ENCODE data around the gene ATG5. TPM values are rescaled to one million over a fixed set of nuclear protein-coding genes. Genes with fewer than 3 reads are reported as not detected.
"Not testable (repeated sequence)": the region's sequence is repeated elsewhere in the genome, so short reads cannot be mapped to it uniquely, and the experiment has no call there.

The ATG5 gene
- polyA plus RNA-seq, 4 donors = 43.4 to 56.4 (median 45.8) TPM

DNA sequence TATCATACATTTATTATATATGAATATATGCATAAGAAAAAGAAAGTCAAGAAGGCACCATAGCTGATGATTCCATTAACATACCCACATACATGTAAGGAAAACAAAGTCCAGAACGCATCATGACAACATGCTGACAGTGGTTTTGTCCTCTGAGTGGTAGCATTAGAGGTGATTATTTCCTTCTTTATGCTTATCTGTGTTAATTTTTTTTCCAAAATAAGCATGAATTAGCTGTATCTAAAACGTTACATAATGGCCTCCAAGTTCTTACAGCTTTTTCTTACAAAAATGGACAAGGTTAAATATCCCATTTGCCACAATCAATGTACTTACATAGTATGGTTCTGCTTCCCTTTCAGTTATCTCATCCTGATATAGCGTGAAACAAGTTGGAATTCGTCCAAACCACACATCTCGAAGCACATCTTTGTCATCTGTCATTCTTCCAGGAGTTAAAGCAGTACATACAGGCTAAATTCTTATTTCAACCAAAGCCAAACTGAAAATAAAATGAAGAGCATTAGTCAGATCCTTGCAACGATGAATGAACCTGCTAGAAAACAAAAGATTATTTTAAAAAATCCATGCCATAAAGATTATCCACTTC is 9.7 kb downstream of the ATG5 start:
- no peak for DNase-seq (ENCODE audit: low read depth in 4 of 4, low spot score in 2 of 4)

- no peak for DNase-seq (ENCODE audit: low read depth in 4 of 4, low spot score in 2 of 4)
Observed at GRCh38 chr6:106309766-106310373, 15.7 kb downstream of the ATG5 start.

GRCh38 chr6:106308985-106309384 is 16.6 kb downstream of the ATG5 start:
- DNase-seq (ENCODE audit: low read depth in 4 of 4, low spot score in 2 of 4) = no peak

GRCh38 chr6:106305740-106306139 is 19.8 kb downstream of the ATG5 start:
- no peak for DNase-seq (ENCODE audit: low read depth in 4 of 4, low spot score in 2 of 4)

GRCh38 chr6:106300944-106301343 is 24.6 kb downstream of the ATG5 start:
- DNase-seq (ENCODE audit: low read depth in 4 of 4, low spot score in 2 of 4) = peak in 1 of 4 donors; percentile 12

DNA sequence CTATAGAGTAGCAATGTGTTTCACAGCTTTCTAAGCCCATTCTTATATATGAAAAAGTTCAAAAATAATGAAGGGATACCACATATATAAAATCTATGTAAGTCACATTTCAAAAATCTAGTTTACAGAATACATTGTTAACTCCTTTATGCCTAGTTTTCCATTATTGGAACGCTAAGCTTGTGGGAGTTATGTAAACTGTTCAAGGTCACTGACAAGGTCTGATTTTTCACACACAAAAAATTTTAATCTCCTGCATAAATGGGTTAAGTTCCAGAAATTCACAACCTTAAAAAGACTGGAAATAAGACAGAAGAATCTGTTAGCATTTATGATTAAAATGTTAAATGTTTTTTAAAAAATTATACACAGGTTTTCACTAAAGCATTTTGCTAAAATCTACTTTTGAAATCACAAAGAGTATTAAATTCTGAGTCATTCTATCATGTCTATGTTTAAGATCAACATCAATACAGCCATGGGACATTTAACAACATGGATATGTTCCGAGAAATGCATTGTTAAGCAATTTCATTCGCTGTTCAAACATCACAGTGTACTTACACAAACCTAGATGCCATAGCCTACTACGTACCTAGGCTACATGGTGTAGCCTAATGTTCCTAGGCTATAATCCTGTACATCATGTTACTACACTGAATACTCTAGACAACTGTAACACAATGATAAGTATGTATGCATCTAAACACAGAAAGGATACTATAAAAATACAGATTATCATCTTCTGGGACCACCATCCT is 25.4 kb downstream of the ATG5 start:
- DNase-seq (ENCODE audit: low read depth in 4 of 4, low spot score in 2 of 4) = no peak

DNA sequence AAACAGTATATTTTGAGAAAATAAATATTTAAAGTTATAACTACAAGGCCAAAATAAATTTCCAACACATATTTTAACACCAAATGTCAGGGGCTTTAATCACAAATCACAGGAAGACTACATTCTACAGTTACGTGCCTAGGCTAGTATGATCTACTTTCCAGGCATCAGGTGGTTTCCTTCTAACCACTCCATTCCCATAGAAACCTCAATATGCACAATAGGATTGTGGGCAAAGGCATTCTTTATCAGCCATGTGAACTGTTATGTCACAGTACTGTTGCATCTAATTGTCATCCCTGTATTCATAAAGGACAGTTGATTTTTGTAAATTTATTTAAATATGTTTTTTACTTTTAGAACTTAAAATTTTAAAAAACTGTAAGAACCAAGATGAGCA is 32.4 kb downstream of the ATG5 start:
- no peak for DNase-seq (ENCODE audit: low read depth in 4 of 4, low spot score in 2 of 4)

DNA sequence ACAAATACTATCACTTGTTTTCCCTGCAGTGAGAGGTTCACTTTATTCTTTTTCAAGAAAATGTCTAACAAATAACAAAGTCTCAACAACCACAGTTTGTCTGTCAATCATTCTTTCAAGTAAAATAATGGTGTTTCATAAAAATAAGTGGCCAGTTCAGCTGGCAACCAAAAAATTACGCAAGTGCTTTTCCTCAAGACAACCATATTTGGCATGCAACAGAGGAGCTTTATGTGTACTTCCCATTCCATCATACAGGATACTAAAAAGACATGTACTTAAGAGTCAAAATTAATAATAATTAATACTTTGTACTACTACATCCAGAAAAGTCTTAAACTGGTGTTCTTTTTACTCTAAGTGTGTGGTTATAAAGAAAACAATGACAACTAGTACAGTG is 34.6 kb downstream of the ATG5 start:
- DNase-seq (ENCODE audit: low read depth in 4 of 4, low spot score in 2 of 4) = no peak

- DNase-seq (ENCODE audit: low read depth in 4 of 4, low spot score in 2 of 4) = no peak
Observed at GRCh38 chr6:106290032-106290431, 35.5 kb downstream of the ATG5 start.

DNA sequence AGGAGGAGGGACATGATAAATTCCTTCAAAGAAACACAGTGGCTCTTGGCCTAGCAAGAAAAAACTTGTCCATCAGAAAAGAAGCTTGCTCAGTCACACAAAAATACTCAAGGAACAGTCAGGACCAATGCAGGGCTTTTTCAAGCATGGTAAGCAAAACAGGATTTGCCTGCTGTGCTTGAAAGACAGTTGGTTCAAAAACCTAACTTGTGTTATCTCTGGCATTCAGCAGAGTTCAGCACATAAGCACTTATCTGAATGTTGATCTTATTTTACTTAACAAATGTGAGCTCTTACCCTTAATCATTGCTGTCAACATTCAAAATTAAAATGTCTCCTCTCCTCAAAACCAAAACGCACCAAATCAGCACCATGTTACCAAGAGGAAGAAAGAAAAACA is 38.3 kb downstream of the ATG5 start:
- no peak for DNase-seq (ENCODE audit: low read depth in 4 of 4, low spot score in 2 of 4)

DNA sequence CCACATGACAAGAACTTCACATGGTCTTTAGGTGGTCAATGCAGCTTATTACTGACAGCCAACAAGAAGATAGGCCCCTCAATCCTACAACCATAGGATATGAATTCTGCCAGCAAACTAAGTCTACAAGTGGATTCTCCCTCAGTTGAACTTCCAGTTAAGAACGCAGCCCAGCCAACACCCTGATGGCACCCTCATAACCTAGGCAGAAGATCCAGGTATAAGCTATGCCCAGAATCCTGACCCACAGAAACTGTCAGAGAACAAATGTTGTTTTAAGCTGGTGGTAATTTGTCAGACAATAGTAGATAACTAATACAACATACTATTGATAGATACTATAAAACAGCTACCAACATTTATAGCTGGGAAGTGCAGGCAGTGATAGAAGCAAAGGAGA is 38.8 kb downstream of the ATG5 start:
- no peak for DNase-seq (ENCODE audit: low read depth in 4 of 4, low spot score in 2 of 4)

GRCh38 chr6:106283481-106283880 is 42.1 kb downstream of the ATG5 start:
- DNase-seq (ENCODE audit: low read depth in 4 of 4, low spot score in 2 of 4) = no peak

DNA sequence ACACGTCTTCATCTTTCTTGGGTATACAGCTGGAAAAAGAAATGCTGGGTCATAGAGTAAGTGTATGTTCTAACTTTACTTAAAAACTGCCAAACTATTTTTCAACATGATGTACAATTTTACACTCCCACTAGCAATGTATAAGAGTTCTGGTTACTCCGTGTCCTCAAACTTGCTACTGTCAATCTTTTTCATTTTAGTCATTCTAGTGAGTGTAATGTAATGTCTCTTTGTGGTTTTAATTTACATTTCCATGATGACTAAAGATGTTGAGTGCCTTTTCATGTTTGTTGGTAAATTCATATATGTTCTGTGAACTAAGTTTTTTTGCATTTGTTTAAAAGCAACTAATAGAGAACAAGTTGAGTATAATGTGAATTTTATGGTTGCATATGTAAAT is 43.9 kb downstream of the ATG5 start:
- no peak for DNase-seq (ENCODE audit: low read depth in 4 of 4, low spot score in 2 of 4)

- DNase-seq (ENCODE audit: low read depth in 4 of 4, low spot score in 2 of 4) = no peak
Observed at GRCh38 chr6:106281088-106281487, 44.5 kb downstream of the ATG5 start.

- no peak for DNase-seq (ENCODE audit: low read depth in 4 of 4, low spot score in 2 of 4)
Observed at GRCh38 chr6:106279179-106279578, 46.4 kb downstream of the ATG5 start.

- DNase-seq (ENCODE audit: low read depth in 4 of 4, low spot score in 2 of 4) = no peak
Observed at GRCh38 chr6:106275692-106276091, 49.9 kb downstream of the ATG5 start.

DNA sequence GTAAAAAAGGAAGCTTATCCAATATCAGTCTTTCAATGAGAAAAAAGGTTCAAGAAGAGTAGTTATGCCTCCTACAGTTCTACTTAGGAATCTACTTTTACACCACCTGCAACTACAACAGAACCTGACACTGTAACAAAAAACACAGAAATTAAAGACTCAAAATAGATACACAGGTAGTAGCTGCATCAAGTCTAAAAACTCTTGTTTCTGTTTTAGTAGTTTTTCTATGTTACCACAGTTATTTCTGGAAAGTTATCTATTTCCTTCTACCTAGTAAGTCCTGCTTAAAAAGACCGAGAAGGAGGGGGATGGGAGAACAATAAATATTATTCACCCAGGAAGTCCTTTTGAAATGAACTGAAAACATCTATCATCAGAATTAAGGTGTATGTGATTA is 52.5 kb downstream of the ATG5 start:
- DNase-seq (ENCODE audit: low read depth in 4 of 4, low spot score in 2 of 4) = no peak

DNA sequence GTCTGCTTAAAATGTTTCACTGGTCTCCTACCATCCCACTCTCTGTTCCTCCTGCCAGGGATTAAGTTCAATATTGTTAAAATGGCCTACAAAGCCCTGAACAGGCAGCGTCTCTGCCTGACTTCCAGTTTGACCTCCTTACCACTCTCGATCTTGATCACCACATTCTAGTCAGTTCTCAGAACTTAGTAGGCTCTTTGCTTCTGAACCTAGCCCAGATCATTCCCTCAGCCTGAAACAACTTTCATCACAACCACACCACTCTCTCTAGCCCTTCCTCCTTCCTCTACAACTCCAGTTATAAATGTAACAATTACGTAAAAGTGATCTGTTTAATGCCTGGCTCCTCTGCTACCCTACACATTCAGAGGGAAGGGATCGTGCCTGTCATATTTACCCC is 53.3 kb downstream of the ATG5 start:
- DNase-seq (ENCODE audit: low read depth in 4 of 4, low spot score in 2 of 4) = no peak

- DNase-seq (ENCODE audit: low read depth in 4 of 4, low spot score in 2 of 4) = no peak
Observed at GRCh38 chr6:106270414-106270813, 55.1 kb downstream of the ATG5 start.

GRCh38 chr6:106269268-106269919 is 56.2 kb downstream of the ATG5 start:
- not testable (repeated sequence) for DNase-seq (ENCODE audit: low read depth in 4 of 4, low spot score in 2 of 4)

GRCh38 chr6:106268500-106268899 is 57.1 kb downstream of the ATG5 start:
- DNase-seq (ENCODE audit: low read depth in 4 of 4, low spot score in 2 of 4) = not testable (repeated sequence)

Data from left renal cortex interstitium (tissue), 4 donors.